Fibroblast of skin of abdomen (primary cell): ENCODE measurements around the gene TMED1. TPM values are rescaled to one million over a fixed set of nuclear protein-coding genes. Genes with fewer than 3 reads are reported as not detected.
"Not testable (repeated sequence)": the region's sequence is repeated elsewhere in the genome, so short reads cannot be mapped to it uniquely, and the experiment has no call there.

Experiments
- DNase-seq: peaks from one replicate; pipeline ENCODE4 v3.0.0-alpha.2; 2013
- polyA plus RNA-seq, 2 experiments: library from polyadenylated mRNA; unstranded; fragments of 120-200 nt; gene quantifications; one replicate each; pipeline ENCODE4 v1.2.1, GENCODE V29; 2013; ENCODE audit not compliant: insufficient read length in 2 of 2

The TMED1 gene, protein sequence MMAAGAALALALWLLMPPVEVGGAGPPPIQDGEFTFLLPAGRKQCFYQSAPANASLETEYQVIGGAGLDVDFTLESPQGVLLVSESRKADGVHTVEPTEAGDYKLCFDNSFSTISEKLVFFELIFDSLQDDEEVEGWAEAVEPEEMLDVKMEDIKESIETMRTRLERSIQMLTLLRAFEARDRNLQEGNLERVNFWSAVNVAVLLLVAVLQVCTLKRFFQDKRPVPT
- polyA plus RNA-seq (2013, experiment 1 of 2; ENCODE audit: insufficient read length) = 35.1 TPM
- 37.2 TPM for polyA plus RNA-seq (2013, experiment 2 of 2; ENCODE audit: insufficient read length)

DNA sequence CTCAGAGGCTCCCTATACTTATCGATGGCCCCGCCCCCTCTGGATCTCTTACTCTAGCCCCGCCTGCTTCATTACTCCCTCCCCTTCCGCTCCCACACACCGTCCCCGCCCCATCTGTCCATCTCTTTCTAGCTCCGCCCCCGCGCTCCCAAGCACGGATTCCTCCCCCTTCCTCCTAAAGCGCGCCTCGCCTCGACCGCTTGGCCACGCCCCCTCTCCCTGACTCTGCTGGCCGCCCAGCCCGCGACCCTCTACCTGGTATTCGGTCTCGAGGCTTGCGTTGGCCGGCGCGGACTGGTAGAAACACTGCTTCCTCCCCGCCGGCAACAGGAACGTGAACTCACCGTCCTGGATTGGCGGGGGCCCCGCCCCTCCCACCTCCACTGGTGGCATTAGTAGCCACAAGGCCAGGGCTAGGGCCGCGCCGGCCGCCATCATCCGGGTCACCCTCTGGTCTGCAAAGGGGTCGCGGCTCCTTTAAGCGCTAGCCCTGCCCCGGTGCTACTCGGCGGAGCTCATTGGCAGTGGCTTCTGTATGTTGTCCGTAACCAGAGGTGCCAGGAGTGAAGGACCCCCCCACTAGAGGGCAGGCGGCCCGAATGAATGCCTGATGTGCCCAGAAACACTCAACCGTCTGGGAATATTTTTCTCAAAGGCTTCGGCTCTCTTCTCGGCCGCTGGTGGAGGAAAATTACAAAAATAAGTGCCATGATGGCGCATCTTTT, at the start of gene TMED1:
Gene TMED1, minus strand, starts transcription at position 459 of the 725 bp plus-strand sequence. Its CDS starts 21 bp downstream, at position 438.
- peak; percentile 99 for DNase-seq

DNA sequence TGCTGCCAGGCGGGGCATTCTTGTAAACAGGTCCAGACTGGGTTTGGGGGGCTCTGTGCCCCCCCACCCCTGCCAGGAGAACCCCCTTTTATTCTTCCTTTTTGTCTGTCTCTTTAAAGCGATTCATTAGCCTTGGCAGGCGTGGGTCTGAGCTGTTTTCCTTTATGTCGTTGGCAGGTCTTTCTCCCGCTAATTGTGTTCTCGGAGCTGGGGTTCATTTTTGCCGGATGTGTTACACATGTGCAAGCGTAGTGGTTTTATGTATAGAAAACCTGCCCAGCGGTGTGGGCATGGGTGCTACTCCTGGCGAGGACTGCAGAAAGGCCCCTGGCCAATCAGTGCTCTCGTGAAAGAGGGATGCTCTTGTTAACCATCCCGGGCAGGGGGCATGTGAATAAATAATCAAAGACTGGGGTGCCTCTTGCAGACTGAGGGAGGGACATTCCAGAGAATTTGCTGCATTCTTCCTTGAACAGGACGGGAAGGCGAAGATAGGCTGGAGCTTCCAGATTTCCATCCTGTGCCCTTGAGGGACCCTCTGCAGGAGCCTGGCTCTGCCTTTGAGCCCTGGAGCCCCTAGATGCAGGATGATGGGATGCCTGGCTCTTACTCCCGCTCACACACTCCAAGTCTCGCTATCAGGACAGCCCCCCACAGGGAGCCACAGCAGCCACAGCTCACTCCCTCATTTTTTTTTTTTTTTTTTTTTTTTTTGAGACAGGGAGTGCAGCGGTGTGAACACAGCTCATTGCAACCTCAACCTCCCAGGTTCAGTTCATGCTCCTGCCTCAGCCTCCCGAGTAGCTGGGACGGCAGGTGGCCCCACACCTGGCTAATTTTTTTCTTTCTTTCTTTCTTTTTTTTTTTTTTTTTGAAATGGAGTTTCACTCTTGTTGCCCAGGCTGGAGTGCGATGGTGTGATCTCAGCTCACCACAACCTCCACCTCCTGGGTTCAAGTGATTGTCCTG, 49.5 kb upstream of the TMED1 start:
- peak; percentile 37 for DNase-seq

DNA sequence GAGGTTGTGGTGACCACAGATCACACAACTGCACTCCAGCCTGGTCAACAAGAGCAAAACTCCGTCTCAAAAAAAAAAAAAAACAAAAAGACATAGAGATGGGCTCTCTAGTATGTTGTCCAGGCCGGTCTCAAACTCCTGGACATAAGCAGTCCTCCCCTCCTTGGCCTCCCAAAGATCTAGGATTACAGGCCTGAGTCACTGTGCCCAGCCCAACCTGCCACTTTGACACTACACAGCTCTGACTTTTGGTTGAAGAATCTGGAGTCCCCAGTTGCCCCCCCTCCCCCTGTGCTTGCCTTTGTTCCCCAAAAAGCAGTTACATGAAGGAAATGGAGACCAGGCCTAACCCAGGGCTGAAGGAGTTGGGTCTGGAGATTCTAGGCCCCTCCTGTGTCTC, 48.3 kb upstream of the TMED1 start:
- peak; percentile 70 for DNase-seq

DNA sequence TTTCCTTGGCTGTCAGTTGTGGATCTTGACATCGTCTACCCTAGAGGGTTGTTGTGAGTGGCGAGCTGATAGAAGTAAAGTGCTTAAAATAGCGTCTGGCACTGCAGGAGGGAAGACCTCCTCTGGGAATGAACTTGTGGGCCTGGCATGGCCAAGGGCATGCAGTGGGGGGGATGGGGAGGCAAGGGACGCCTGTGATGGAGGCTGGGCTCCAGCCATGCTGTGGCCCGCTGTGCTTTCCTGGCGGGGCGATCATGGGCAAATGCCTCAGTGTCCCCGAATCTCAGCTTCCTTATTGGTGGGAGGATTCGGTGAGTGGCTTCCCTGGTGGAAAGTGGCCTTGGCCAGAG, 46.1 kb upstream of the TMED1 start:
- DNase-seq = no peak

DNA sequence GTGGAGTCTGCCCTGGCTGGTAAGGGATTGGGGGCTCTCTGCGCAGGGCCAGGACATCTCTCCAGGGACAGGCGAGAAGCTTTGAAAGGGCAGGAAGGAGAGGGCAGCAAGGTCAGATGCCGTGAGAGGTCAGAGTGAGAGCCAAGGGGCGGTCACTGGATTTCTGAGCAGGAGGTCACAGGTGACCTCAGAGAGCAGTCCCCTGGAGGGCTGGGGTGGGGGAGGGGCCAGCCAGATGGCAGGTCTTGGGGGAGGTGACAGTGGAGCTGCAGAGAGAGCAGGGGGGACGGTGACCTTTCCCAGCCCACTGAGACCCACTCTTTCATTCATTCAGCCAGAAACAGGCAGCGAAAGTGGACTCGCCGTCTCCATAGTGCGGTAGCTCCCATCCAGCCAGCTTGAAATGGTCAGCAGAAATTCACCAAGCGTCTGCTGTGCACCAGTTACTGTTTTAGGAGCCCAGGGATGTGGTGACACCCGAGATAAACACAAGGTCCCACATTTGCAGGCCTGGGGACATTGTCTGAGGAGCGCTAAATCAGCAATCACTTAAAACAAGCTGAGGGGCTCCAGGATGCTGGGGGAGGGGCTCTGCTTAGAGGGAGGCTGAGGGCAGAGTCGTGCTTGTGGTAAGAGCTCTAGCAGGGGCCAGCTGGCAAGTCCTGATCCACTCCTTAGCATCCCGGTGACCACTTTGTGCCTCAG, 45.5 kb upstream of the TMED1 start:
- DNase-seq = no peak

DNA sequence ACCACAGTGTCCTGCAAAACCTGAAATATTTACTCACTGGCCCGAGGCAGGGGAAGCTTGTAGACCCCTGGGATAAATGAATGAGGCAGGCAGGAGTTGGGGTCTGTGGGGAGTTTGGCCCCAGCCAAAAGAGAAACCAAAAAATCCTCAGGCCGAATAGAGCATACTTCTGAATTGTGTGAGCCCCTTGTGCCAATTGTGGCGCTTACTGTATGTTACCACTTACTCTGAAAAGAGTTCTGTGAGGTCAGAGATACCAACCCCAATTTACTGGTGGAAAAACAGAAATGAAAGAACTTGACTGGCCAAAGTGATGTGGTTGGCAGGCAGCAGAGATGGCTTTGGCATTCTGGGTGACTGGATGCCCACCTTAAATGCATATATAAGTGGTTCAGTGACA, 42.2 kb upstream of the TMED1 start:
- DNase-seq = no peak

DNA sequence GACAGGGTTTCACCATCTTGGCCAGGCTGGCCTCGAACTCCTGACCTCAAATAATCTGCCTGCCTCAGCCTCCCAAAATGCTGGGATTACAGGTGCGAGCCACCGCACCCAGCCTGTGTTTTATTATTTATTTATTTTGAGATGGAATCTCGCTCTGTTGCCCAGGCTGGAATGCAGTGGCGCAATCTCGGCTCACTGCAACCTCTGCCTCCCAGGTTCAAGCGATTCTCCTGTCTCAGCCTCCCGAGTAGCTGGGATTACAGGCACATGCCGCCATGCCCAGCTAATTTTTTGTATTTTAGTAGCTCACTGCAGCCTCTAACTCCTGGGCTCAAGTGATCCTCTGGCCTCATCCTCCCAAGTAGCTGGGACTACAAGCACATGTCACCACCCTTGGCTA, 41.6 kb upstream of the TMED1 start:
- not testable (repeated sequence) for DNase-seq

DNA sequence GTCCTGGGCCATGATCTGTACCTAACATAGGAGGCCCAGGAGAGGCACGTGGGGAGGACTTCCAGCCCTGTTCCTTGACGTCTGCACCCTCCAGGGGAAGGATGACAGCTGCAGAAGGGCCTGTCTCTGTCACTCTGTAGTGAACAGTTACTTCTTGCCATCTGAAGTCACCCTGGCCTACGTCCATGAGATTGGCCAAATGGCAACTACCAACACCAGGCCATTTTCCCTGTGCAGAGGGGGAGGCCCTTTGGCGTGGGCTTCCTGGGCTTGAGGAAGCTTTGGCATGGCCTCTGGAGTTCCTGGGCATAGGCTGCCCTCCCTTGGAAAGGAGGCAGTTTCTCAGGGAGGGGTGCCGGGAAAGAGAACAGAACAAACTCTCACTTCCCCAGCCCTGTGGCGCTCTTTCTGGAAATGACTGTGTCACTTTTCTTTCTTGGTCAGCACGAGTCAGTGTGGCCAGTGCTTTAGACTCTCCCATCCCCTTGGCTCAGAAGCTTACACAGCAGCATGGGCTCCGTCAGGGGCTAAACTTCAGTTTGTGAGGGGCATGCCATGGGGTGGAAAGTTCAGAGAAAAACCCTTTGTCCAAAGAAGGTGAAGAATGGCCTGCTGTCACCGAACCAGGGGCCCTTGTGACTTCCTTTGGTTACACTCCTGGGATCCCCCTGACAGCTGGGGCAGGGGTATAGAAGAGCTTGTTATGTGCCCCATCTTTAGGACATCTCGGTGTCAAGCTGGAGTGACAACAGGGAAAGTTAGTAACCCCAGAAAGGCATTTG, 40.6 kb upstream of the TMED1 start:
- no peak for DNase-seq

DNA sequence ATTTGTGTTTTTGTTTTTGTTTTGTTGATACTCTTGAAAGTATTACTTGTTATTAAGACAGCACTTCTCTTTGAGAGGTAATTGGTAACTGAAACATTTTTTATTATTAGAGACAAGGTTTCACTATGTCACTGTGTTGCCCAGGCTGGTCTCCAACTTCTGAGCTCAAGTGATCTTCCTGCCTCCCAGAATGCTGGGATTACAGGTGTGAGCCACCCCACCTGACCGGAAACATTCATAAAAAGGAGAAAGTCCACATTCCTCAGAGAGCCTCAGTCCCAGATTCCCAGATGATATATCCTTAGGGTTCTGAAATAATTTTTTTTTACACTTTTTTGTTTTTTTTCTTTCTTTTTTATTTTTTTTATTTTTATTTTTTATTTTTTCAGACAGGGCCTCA, 38.0 kb upstream of the TMED1 start:
- DNase-seq = no peak

DNA sequence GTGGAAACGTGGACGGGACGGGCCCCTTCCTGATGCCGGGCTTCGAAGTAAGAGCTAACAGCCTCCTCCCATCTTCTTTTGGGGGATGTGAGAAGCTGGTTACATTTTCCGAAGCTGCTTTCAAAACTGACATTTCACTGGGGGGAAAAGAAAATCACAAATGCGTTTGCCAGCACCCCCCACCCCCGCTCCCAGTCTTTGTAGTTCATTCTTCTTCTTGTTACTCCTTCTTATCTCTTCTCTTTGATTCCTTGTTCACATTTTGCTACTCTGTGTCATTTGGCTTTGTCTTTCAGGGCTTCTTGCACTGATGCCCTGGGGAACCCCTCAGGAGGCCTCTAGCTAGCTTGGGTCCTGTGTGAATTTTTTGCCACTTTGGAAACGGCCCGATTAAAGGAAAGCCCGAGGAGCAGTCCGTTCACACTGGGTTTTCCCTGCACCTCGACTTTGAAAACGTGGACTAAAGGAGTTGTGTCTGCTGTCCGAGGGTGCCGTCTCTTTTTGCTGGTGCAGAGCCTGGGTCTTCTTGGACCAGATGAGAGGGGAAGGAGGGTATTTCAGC, 36.6 kb upstream of the TMED1 start:
- DNase-seq = no peak

DNA sequence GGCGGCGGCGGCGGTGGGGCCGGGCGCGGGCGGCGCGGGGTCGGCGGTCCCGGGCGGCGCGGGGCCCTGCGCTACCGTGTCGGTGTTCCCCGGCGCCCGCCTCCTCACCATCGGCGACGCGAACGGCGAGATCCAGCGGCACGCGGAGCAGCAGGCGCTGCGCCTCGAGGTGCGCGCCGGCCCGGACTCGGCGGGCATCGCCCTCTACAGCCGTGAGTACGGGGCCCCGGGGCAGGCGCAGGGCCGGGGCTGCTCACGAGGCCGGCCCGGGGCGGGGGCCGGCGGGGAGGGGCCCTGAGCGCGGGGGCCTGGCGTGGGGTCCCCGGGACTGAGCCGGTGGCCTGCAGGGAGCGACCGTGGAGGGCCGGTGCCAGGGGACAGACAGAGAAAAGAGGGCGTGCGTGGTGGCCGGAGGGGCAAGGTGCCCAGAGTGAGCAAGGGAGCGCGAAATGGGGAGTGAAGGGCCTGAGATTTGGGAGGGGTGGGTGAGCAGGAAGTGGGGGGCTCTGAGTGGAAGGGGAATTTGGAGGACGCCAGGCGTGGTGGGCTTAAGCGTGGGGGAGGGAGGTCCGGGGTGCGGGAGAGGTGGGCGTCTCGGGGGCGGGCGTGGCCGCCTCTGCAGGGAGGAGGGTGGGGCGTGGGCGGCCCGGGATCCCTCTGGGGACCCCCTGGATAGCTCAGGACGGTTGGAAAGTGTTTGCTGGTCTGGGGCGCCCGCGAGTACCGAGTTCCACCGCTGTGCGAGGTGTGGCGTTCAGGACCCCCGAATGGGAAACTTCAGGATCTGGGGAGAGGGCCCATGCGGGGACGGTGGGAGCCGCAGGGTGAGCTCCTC, 35.9 kb upstream of the TMED1 start:
- DNase-seq = peak; percentile 20

DNA sequence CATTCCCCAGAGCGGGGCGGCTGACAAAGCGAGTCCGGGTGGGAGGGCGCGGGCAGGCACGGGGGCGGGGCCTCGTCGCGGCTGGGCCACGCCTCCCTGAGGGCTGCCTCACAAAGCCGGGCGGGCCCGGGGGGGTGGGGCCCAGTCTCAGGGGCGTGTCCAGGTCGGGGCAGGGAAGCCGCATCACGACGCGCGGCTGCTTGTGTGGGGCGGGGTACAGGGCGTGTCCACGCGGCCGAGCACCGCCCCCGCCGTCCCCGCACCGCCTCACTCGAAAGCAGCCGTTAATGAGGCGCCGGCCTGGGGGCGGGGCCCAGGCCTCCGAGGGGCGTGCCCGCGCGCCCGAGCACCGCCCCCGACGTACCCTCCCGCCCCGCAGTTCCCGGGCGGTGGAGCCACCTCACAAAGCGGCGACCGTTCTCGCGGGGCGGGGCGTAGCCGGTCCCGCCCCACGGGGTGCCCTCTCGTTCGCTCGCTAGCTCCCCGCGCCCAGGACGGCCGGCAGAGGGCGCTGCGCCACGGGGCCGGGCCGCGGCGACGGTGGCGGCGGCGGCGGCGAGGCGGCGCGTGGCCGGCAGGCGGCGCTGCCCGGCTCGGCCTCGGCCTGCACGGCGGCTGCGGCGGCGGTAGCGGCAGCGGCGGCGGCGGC, 35.1 kb upstream of the TMED1 start, which contains the start of gene CARM1:
Gene CARM1, plus strand, starts transcription at position 599 of the 649 bp plus-strand sequence. CDS start 150 bp downstream, outside the sequence.
- peak; percentile 98 for DNase-seq

DNA sequence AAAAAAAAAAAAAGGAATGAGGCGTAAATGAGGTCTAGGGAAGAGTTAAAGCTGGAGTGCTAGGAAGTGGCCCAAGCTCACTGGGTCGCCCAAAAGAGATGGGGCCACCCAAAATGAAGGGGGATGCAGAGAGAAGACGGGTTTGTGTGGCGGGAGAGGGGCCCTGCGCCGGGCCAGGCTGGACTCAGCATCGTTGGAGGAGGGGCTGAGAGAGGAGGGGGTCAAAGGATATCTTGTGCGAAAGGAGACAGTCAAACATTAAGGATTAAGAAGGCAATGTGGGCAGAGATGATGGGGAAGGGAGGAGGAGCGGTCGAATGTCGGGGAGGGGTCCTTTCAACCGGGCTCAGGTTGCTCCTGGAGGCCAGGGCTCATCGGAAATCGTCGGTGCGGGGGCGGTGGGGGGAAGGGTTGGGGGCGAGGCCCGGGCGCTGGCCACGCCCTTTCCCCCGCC, 34.5 kb upstream of the TMED1 start:
- DNase-seq = no peak

DNA sequence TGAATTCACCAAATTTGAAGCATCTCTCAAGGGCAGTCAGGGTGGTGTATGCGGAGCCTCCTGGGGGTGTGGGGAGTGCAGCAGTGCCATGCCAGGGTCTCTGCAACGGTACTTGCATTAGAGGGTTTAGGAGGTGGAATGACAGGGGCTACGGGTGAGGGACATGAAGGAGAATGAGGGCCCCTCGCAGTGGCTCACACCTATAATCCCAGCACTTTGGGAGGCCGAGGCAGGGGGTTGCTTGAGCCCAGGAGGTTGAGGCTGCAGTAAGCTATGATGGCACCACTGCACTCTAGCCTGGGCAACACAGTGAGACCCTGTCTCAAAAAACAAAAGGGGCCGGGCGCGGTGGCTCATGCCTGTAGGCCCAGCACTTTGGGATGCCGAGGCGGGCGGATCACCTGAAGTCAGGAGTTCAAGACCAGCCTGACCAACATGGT, 33.9 kb upstream of the TMED1 start:
- not testable (repeated sequence) for DNase-seq

DNA sequence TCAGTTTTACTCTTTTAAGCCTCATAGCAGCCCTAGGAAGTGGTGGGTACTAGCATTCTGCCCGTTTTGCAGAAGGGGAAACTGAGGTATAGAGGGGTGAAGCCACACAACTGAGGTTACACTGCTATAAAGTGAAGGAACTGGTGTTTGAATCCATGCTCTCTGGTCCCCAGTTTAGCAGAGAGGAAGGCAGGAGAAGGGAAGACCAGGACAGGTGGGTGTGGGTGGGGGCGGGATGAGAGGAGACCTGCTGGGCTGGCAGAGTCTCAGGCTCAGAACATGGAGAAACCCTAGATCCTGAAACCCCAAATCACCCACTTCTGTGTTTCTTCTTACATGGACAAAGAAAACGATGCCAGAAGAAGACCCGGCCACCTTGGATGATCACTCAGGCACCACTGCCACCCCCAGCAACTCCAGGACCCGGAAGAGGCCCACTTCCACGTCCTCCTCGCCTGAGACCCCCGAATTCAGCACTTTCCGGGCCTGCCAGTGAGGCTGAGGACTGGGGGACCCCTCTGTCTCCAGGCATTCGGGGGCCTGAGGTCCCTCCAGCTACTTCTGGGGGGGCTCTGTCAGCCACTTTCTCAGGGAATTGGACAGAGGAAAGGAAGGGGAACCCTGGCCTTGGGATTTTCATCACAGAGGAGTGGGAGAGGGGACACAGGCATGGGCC, 33.0 kb upstream of the TMED1 start:
- no peak for DNase-seq

DNA sequence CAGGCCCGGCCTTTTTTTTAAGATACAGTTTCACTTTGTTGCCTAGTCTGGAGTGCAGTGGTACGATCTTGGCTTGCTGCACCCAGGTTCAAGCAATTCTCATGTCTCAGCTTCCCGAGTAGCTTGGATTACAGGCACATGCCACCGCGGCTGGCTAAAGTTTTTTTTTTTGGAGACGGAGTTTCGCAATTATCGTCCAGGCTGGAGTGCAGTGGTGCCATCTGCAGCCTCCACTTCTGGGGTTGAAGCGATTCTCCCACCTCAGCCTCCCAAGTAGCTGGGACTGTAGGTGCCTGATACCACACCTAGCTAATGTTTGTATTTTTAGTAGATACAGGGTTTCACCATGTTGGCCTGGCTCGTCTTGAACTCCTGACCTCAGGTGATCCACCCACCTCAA, 30.5 kb upstream of the TMED1 start:
- no peak for DNase-seq

DNA sequence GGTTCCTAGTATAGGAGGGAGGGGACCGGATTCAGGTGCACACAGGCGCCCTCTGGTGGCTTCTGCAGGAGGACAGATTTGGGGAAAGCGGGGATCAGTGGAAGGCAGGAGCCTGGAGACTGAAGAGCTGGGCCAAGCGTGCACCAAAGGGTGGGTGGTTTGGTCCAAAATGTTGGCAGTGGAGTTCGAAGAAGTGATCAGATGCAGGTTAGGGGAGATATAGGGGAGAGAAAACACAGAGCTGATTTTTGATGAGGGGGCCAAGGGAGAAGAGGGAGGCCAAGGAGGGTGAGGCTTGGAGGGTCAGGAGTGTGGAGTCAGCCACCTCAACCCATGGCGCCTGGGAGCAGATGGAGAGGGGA, 28.5 kb upstream of the TMED1 start:
- peak; percentile 69 for DNase-seq

DNA sequence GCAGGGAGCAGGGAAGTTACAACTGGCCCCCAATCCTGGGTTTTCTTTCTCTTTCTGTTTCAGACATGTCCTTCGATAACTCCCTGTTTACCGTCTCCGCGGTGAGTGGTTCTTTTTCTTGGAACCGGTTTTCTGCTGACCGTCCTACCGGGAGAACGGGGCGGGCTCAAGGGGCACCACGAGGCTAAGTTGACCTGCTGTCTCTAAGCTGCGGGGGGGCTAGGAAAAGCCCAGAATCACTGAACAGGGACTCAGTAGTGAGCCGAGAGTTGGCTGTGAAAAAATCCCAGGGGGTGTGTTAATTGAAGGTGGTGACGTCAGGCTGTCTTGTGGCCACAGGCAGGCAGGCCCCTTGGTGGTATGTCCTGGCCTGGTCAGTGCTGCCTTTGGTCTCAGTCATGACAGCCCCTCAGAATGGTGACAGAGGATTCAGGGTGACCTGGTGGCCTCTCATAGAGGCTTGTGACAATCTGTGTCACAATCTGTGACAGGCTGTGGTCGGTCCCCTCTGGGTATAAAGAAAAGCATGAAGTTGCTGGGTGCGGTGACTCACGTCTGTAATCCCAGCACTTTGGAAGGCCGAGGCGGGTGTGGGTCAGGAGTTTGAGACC, 27.2 kb upstream of the TMED1 start:
- peak; percentile 18 for DNase-seq
